MM.1S (cell line): Measurements from ENCODE around the gene VSNL1.

ENCODE experiments used
- CTCF ChIP-seq: fragments of 300-600 bp; sonication (generic); IDR thresholded peaks from 2 replicates; pipeline ENCODE4 v1.5.1; 2016; ENCODE audit warnings: antibody characterized with exemption, low read length, mixed read lengths
- EZH2 ChIP-seq: fragments of 300-600 bp; sonication (generic); optimal IDR thresholded peaks from 2 replicates; pipeline ENCODE3; 2017; ENCODE audit warnings: low read depth, mild to moderate bottlenecking, antibody characterized with exemption, low read length, mixed read lengths

GRCh38 chr2:17628349-17629261 lies 88.1 kb downstream of the VSNL1 start:
- TF ChIP-seq CTCF (no peak), EZH2 (no peak)
